Neural cell (in vitro differentiated cells): ENCODE data around the gene EPAS1.

Experiments used
- CTCF ChIP-seq: fragments of 450-650 bp; IDR thresholded peaks from 2 replicates; pipeline ENCODE4 v1.5.1; 2014; ENCODE audit warnings: antibody characterized with exemption, mild to moderate bottlenecking, moderate library complexity; ENCODE audit not compliant: poor library complexity, severe bottlenecking
- EP300 ChIP-seq: fragments of 450-650 bp; conservative IDR thresholded peaks from 2 replicates; pipeline ENCODE4 v1.6.1; 2014; ENCODE audit warnings: antibody characterized with exemption, mild to moderate bottlenecking, moderate library complexity; ENCODE audit not compliant: poor library complexity, severe bottlenecking
- EZH2 ChIP-seq: fragments of 200-600, 300-800 bp; shearing (Covaris generic), sonication (generic); IDR thresholded peaks from 2 replicates; pipeline ENCODE4 v1.6.1; 2014; ENCODE audit warnings: antibody characterized with exemption, low read length, borderline replicate concordance, mild to moderate bottlenecking; ENCODE audit not compliant: insufficient read depth, poor library complexity, severe bottlenecking
- POLR2AphosphoS5 ChIP-seq: IDR thresholded peaks from 2 replicates; pipeline ENCODE4 v1.6.1; 2012

GRCh38 chr2:46337208-46337994, 40.2 kb downstream of the EPAS1 start:
- TF ChIP-seq POLR2AphosphoS5 (no peak), CTCF (no peak), EZH2 (no peak), EP300 (no peak)
